ENCODE data around the gene RPL13. TPM values are rescaled to one million over a fixed set of nuclear protein-coding genes. Genes with fewer than 3 reads are reported as not detected.

RPL13 gene
- total and polyA plus RNA-seq, 2 of the 13 experiments (the other 11 are each of a cell fraction or from before 2014, with no cell fraction given), result 2,988 to 4,411 TPM

- TF ChIP-seq AFF4 (CRISPR knock-in tag; IDR thresholded peaks at IDR 0.05) (0 out of 2 replicates have a peak, but pooled peaks have one; percentile 46), IKZF1 (IDR thresholded peaks at IDR 0.05) (no peak), ZNF605 (CRISPR knock-in tag; IDR thresholded peaks at IDR 0.05) (peak; percentile 86), ZKSCAN5 (CRISPR knock-in tag; IDR thresholded peaks at IDR 0.05) (peak; percentile 21; the same call in 1 of the 2 replicates), MAX (IDR thresholded peaks at IDR 0.05) (peak; percentile 67), ZNF235 (CRISPR knock-in tag; IDR thresholded peaks at IDR 0.05; ENCODE audit: borderline replicate concordance) (no peak), BORCS8-MEF2B (CRISPR knock-in tag; IDR thresholded peaks at IDR 0.05) (peak; percentile 54), ZNF777 (CRISPR knock-in tag; IDR thresholded peaks at IDR 0.05) (0 out of 2 replicates have a peak, but pooled peaks have one; percentile 33), EEA1 (CRISPR knock-in tag; IDR thresholded peaks at IDR 0.05; ENCODE audit: borderline replicate concordance) (peak; percentile 55; the same call in 1 of the 2 replicates), REXO4 (CRISPR knock-in tag; IDR thresholded peaks at IDR 0.05; ENCODE audit: borderline replicate concordance) (no peak), ZNF576 (CRISPR knock-in tag; IDR thresholded peaks at IDR 0.05) (no peak), RORA (CRISPR knock-in tag; IDR thresholded peaks at IDR 0.05) (no peak), MIER3 (CRISPR knock-in tag; IDR thresholded peaks at IDR 0.05; ENCODE audit: borderline replicate concordance) (no peak; the same call in 1 of the 2 replicates), KDM4B (CRISPR knock-in tag; IDR thresholded peaks at IDR 0.05) (no peak), ZNF556 (CRISPR knock-in tag; IDR thresholded peaks at IDR 0.05; ENCODE audit: borderline replicate concordance) (peak; percentile 70), ZNF724P (CRISPR knock-in tag; IDR thresholded peaks at IDR 0.05; ENCODE audit: borderline replicate concordance) (peak; percentile 35; the same call in 1 of the 2 replicates), ZNF33B (CRISPR knock-in tag; IDR thresholded peaks at IDR 0.05) (0 out of 2 replicates have a peak, but pooled peaks have one; percentile 26), ZNF670 (CRISPR knock-in tag; IDR thresholded peaks at IDR 0.05; ENCODE audit: borderline replicate concordance) (0 out of 2 replicates have a peak, but pooled peaks have one; percentile 71)
- TF ChIP-seq, protein P1, sequence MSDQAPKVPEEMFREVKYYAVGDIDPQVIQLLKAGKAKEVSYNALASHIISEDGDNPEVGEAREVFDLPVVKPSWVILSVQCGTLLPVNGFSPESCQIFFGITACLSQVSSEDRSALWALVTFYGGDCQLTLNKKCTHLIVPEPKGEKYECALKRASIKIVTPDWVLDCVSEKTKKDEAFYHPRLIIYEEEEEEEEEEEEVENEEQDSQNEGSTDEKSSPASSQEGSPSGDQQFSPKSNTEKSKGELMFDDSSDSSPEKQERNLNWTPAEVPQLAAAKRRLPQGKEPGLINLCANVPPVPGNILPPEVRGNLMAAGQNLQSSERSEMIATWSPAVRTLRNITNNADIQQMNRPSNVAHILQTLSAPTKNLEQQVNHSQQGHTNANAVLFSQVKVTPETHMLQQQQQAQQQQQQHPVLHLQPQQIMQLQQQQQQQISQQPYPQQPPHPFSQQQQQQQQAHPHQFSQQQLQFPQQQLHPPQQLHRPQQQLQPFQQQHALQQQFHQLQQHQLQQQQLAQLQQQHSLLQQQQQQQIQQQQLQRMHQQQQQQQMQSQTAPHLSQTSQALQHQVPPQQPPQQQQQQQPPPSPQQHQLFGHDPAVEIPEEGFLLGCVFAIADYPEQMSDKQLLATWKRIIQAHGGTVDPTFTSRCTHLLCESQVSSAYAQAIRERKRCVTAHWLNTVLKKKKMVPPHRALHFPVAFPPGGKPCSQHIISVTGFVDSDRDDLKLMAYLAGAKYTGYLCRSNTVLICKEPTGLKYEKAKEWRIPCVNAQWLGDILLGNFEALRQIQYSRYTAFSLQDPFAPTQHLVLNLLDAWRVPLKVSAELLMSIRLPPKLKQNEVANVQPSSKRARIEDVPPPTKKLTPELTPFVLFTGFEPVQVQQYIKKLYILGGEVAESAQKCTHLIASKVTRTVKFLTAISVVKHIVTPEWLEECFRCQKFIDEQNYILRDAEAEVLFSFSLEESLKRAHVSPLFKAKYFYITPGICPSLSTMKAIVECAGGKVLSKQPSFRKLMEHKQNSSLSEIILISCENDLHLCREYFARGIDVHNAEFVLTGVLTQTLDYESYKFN (CRISPR knock-in tag; conservative IDR thresholded peaks at IDR 0.05), result peak; percentile 95
- TF ChIP-seq, protein P2, sequence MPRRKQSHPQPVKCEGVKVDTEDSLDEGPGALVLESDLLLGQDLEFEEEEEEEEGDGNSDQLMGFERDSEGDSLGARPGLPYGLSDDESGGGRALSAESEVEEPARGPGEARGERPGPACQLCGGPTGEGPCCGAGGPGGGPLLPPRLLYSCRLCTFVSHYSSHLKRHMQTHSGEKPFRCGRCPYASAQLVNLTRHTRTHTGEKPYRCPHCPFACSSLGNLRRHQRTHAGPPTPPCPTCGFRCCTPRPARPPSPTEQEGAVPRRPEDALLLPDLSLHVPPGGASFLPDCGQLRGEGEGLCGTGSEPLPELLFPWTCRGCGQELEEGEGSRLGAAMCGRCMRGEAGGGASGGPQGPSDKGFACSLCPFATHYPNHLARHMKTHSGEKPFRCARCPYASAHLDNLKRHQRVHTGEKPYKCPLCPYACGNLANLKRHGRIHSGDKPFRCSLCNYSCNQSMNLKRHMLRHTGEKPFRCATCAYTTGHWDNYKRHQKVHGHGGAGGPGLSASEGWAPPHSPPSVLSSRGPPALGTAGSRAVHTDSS (CRISPR knock-in tag; conservative IDR thresholded peaks at IDR 0.05), result no peak
Observed at GRCh38 chr16:89545044-89545830, 15.2 kb upstream of the RPL13 start (continued).
